PC-9 (cell line): Measurements from ENCODE around the gene MKKS. TPM values are rescaled to one million over a fixed set of nuclear protein-coding genes. Genes with fewer than 3 reads are reported as not detected.

Source experiments
- BruUV-seq: library from RNA; stranded (reverse); fragments of 400-500 nt; replicated peaks from 2 replicates; lab custom pipeline; 2021; lab: Mats Ljungman, UMichigan
- CTCF ChIA-PET: fragments of 300-600 bp; sonication (Branson Sonifier 250); formaldehyde crosslinking; loops from one replicate; lab custom pipeline; 2022; ENCODE audit warnings: antibody characterized with exemption; lab: Charles Lee
- POLR2A ChIA-PET: fragments of 300-600 bp; sonication (Branson Sonifier 250); formaldehyde crosslinking; loops from one replicate; lab custom pipeline; 2022; ENCODE audit warnings: antibody characterized with exemption; ENCODE audit not compliant: unreplicated experiment; lab: Charles Lee
- DNase-seq, 2 experiments: peaks; one replicate each; pipeline versions ENCODE4 v3.0.0 to v3.0.0-alpha.2; 2015 to 2022; ENCODE audit warnings: mixed read lengths in 1 of 2
- H2AFZ ChIP-seq: fragments of 200-600 bp; sonication (generic); 2 replicates; pipeline ENCODE4 v1.8.1; 2017; ENCODE audit warnings: antibody characterized with exemption
- H3F3A ChIP-seq: fragments of 200-600 bp; sonication (generic); 2 replicates; pipeline ENCODE4 v1.8.1; 2017; ENCODE audit warnings: antibody characterized with exemption, mild to moderate bottlenecking, low read depth; ENCODE audit not compliant: insufficient read depth
- H3K27ac ChIP-seq: fragments of 200-600 bp; sonication (generic); 2 replicates; pipeline ENCODE4 v1.6.1; 2016; ENCODE audit warnings: mixed run types
- H3K27me3 ChIP-seq: fragments of 200-600 bp; sonication (generic); 2 replicates; pipeline ENCODE4 v1.6.1; 2016; ENCODE audit warnings: low read depth, mixed run types; ENCODE audit not compliant: insufficient read depth
- H3K36me3 ChIP-seq: fragments of 200-600 bp; sonication (generic); 2 replicates; pipeline ENCODE4 v1.6.1; 2016; ENCODE audit warnings: low read depth, mixed run types
- H3K4me1 ChIP-seq: fragments of 200-600 bp; sonication (generic); replicated peaks from 2 replicates; pipeline ENCODE4 v1.6.1; 2016; ENCODE audit warnings: mixed run types; ENCODE audit not compliant: insufficient read depth
- H3K4me2 ChIP-seq: fragments of 200-600 bp; sonication (generic); 2 replicates; pipeline ENCODE4 v1.6.1; 2017; ENCODE audit warnings: mixed run types
- H3K4me3 ChIP-seq: fragments of 200-600 bp; sonication (generic); 2 replicates; pipeline ENCODE4 v1.6.1; 2016; ENCODE audit warnings: mixed run types
- H3K79me2 ChIP-seq: fragments of 200-600 bp; sonication (generic); 2 replicates; pipeline ENCODE4 v1.6.1; 2017; ENCODE audit warnings: low read depth, mixed run types
- H3K9me2 ChIP-seq: fragments of 200-600 bp; sonication (generic); 2 replicates; pipeline ENCODE4 v1.8.1; 2017; ENCODE audit warnings: mild to moderate bottlenecking; ENCODE audit not compliant: insufficient read depth
- H3K9me3 ChIP-seq: fragments of 200-600 bp; sonication (generic); 2 replicates; pipeline ENCODE4 v1.8.1; 2016; ENCODE audit warnings: low read depth; ENCODE audit not compliant: insufficient read depth
- H4K20me1 ChIP-seq: fragments of 200-600 bp; sonication (generic); 2 replicates; pipeline ENCODE4 v1.8.1; 2017; ENCODE audit not compliant: insufficient read depth
- CTCF ChIP-seq: fragments of 200-600 bp; sonication (generic); conservative IDR thresholded peaks from 2 replicates; pipeline ENCODE4 v1.6.1; 2017; ENCODE audit warnings: mixed run types, antibody characterized with exemption, mild to moderate bottlenecking, moderate library complexity
- EZH2 ChIP-seq: fragments of 200-600 bp; sonication (generic); IDR thresholded peaks from 2 replicates; pipeline ENCODE4 v1.8.0; 2017; ENCODE audit warnings: antibody characterized with exemption, low read depth
- intact Hi-C: fragments of 100-400 bp; cut with micrococcal nuclease; formaldehyde crosslinking; loops from one replicate; pipeline ENCODE4 v1.10.0; 2022; ENCODE audit not compliant: unreplicated experiment
- total RNA-seq: library from RNA; stranded (reverse); gene quantifications from 2 replicates; pipeline ENCODE4 v1.2.3, GENCODE V29; 2021

The MKKS gene
- total RNA-seq, 1 experiment from 2014 or later, result 15.2 TPM

DNA sequence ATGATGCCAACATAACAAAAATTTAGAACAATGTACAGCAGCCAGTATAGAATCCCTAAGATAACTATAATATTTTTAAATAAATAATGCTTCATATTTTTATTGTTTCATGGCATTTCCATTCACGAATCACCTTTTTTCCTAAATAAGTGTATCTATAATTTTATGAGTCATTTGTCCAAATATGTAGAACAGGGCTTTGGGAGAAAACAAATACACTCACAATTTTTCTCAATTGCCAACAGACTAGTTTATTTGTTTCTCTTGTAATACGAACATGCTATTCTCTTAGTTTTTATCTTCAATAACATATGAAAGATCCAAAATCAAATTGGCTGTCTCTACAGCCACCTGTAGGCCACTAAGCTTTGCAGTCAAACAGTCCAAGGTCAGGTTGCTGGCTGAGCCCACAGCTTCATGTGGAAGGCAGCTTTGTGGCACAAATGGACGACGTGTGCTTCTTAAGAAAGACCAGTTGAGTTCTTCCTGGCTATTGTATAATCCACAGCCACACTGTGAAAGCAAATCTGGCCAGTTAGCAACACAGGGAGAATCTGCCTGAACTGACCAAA is 29.0 kb downstream of the MKKS start:
- Histone ChIP-seq H3K4me3 (no peak overlapping the region), H2AFZ (no peak overlapping the region), H3K9me2 (no peaks in the 10 kb centered on the region), H3K27ac (no peak overlapping the region), H3F3A (no peaks in the 10 kb centered on the region; the same call in 1 of the 2 replicates), H3K36me3 (peaks cover 5% of the 10 kb centered on the region; the same call in 1 of the 2 replicates), H4K20me1 (no peaks in the 10 kb centered on the region), H3K27me3 (no peaks in the 10 kb centered on the region), H3K9me3 (no peaks in the 10 kb centered on the region), H3K79me2 (no peaks in the 10 kb centered on the region), H3K4me2 (no peak overlapping the region), H3K4me1 (no peaks in the 10 kb centered on the region)
- DNase-seq, result no peak
- intact Hi-C loops, result no loop called here
- POLR2A ChIA-PET, result no interaction called here
- TF ChIP-seq EZH2 (no peak), CTCF (no peak)
- BruUV-seq, result no TSS peak
- CTCF ChIA-PET, result no interaction called here

- Histone ChIP-seq H3K27me3 (no peaks in the 10 kb centered on the region), H2AFZ (no peak overlapping the region), H3K79me2 (no peaks in the 10 kb centered on the region), H3K9me2 (no peaks in the 10 kb centered on the region), H3K36me3 (peaks cover 5% of the 10 kb centered on the region; the same call in 1 of the 2 replicates), H3K27ac (no peak overlapping the region), H3K4me3 (no peak overlapping the region), H3K4me2 (no peak overlapping the region), H3K4me1 (no peaks in the 10 kb centered on the region), H4K20me1 (no peaks in the 10 kb centered on the region), H3F3A (no peaks in the 10 kb centered on the region; the same call in 1 of the 2 replicates), H3K9me3 (no peaks in the 10 kb centered on the region)
- intact Hi-C loops, result no loop called here
- POLR2A ChIA-PET, result no interaction called here
- BruUV-seq, result no TSS peak
- CTCF ChIA-PET, result no interaction called here
- DNase-seq, result no peak
- no peak for TF ChIP-seq CTCF
- TF ChIP-seq EZH2, result no peak
Observed at GRCh38 chr20:10404023-10404628, 29.9 kb downstream of the MKKS start.

DNA sequence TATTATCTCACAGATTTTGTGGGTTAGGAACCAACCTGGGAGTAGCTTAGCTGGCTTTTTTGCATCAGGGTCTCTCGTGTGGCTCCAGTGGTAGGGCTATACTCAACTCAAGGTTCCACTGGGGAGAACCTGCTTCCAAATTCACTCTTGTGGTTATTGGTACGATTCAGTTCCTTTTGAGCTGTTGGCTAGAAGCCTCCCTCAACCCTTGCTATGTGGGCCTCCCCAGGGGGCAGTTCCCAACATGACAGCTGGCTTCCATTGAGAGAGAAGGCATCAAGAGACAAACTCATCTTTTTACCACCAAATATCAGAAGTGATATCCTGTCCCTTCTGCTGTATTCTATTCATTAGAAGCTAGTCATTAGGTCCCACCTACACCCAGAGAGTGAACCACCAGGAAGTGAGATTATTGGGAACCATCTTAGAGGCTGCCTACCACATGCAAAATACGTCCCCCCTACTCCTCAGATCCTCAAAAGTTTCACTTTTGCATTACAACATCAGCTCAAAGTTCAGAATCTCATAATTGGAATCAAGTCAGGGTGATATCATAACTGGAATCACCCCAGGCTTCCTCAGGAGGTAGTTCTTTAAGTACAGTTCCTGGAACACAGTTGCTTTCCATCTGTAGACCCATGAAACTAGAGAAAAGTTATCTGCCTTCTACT is 30.9 kb downstream of the MKKS start:
- H3K27ac ChIP-seq, result no peak overlapping the region

More for the DNA sequence above, 30.9 kb downstream of the MKKS start:
- no peak for DNase-seq
- POLR2A ChIA-PET, result interaction anchor here (0.6 kb wide), 2 partner anchors 473 to 648 kb away, joined by 3 to 4 read pairs; no protein-coding TSS in a partner anchor
- TF ChIP-seq EZH2, result no peak
- no peak for TF ChIP-seq CTCF
- BruUV-seq, result no TSS peak
- Histone ChIP-seq H3K4me1 (no peaks in the 10 kb centered on the region), H2AFZ (no peak overlapping the region), H3K27me3 (no peaks in the 10 kb centered on the region), H4K20me1 (no peaks in the 10 kb centered on the region), H3K9me3 (no peaks in the 10 kb centered on the region), H3K4me3 (no peak overlapping the region), H3F3A (no peaks in the 10 kb centered on the region; the same call in 1 of the 2 replicates), H3K9me2 (no peaks in the 10 kb centered on the region), H3K36me3 (peaks cover 5% of the 10 kb centered on the region; the same call in 1 of the 2 replicates), H3K4me2 (no peak overlapping the region), H3K79me2 (no peaks in the 10 kb centered on the region)
- CTCF ChIA-PET, result no interaction called here
- intact Hi-C loops, result no loop called here
